ENCODE data around the gene PRPSAP1.

DNA sequence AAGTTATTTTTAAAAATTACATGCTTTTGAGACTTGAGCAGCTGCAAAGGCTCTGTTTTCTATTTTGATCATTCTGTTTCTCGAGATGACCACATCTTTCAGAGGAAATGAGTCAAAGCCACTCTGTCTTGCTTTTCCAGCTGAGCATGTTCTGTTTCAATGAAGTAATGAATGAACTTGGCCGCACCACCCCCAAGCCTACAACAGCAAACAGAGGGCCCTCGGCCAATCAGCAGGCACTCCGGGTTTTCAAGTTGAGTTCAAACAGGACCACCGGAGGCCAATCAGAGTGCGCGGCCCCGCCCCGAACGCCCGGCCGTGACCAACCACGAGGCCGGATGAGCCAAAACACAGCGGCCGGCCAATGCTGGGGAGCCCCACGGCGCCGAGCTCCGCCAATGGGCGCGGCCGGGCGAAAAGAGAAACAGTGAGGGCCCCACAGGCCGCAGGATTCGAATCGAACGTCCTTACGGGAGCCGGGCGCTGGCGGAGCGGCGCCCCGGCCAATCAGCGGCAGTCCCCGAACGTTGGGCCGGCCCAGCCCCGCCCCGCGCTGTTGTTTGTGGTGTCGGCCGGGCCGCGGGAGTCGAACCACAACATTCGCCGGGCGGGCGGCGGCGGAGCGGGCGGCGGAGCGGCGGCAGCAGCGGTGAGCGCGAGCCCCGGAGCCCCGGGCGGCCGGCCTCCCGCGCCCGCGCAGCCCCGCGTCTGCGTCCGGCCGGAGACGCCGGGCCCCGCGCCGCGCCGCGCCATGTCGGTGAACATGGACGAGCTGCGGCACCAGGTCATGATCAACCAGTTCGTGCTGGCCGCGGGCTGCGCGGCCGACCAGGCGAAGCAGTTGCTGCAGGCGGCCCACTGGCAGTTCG lies 88.7 kb downstream of the PRPSAP1 start, which contains the start of gene UBALD2:
- TF ChIP-seq GATA2 (IDR thresholded peaks at IDR 0.05; ENCODE audit: low read depth, low read length) (no peak; the same call in 1 of the 2 replicates), GATA3 (IDR thresholded peaks at IDR 0.05; ENCODE audit: low read depth, low read length) (no peak)
